NK-92 treated with Interleukin-12 subunit alpha and Interleukin-12 subunit beta, amount 100 ng/mL, for 24 hours (cell line): Measurements from ENCODE around the gene PPP6R1.

Experiments used
- DNase-seq: peaks from one replicate; lab custom pipeline; 2025; lab: John Stamatoyannopoulos, UW

Gene PPP6R1

GRCh38 chr19:55259540-55260210 is 858 bp upstream of the PPP6R1 start:
- no peak for DNase-seq

- peak; percentile 62 for DNase-seq
Observed at GRCh38 chr19:55258476-55258827, 365 bp downstream of the PPP6R1 start.

GRCh38 chr19:55257461-55258420 is 1.1 kb downstream of the PPP6R1 start:
- DNase-seq, result no peak

- DNase-seq, result no peak
Observed at GRCh38 chr19:55256562-55257460, 2.0 kb downstream of the PPP6R1 start.

GRCh38 chr19:55255618-55256423 is 3.0 kb downstream of the PPP6R1 start:
- peak; percentile 69 for DNase-seq

- no peak for DNase-seq
Observed at GRCh38 chr19:55254625-55254977, 4.2 kb downstream of the PPP6R1 start.

- peak; percentile 39 for DNase-seq
Observed at GRCh38 chr19:55253842-55254624, 4.8 kb downstream of the PPP6R1 start.

- DNase-seq, result no peak
Observed at GRCh38 chr19:55252760-55253663, 5.8 kb downstream of the PPP6R1 start.

- no peak for DNase-seq
Observed at GRCh38 chr19:55251341-55252081, 7.3 kb downstream of the PPP6R1 start.

GRCh38 chr19:55250262-55251036 is 8.4 kb downstream of the PPP6R1 start:
- DNase-seq, result no peak

- DNase-seq, result no peak
Observed at GRCh38 chr19:55249841-55250240, 9.0 kb downstream of the PPP6R1 start.

- DNase-seq, result no peak
Observed at GRCh38 chr19:55248704-55249103, 10.1 kb downstream of the PPP6R1 start.

- DNase-seq, result no peak
Observed at GRCh38 chr19:55248166-55248675, 10.6 kb downstream of the PPP6R1 start.

GRCh38 chr19:55247621-55248099 is 11.2 kb downstream of the PPP6R1 start:
- DNase-seq, result no peak

- no peak for DNase-seq
Observed at GRCh38 chr19:55246462-55247451, 12.1 kb downstream of the PPP6R1 start.

GRCh38 chr19:55245236-55245904 is 13.4 kb downstream of the PPP6R1 start:
- DNase-seq, result no peak
